Panc1 (cell line): ENCODE data around the gene OSBPL10.

Experiments used
- CTCF ChIP-seq: fragments of 450-650 bp; IDR thresholded peaks from 2 replicates; pipeline ENCODE4 v1.5.1; 2017; ENCODE audit warnings: mild to moderate bottlenecking
- POLR2AphosphoS5 ChIP-seq: IDR thresholded peaks from 2 replicates; pipeline ENCODE4 v1.6.1; 2012; ENCODE audit warnings: mild to moderate bottlenecking, low read depth, low read length, moderate library complexity
- TF ChIP-seq, protein P1 (sequence below), 2 experiments: IDR thresholded peaks; 2 replicates each; pipeline ENCODE4 v1.6.1; 2011 to 2012; ENCODE audit warnings: low read depth in 2 of 2, control low read depth in 1 of 2, low read length in 1 of 2, mild to moderate bottlenecking in 1 of 2, moderate library complexity in 1 of 2; ENCODE audit not compliant: insufficient read depth in 1 of 2

- no peak for TF ChIP-seq CTCF
- TF ChIP-seq, protein P1, sequence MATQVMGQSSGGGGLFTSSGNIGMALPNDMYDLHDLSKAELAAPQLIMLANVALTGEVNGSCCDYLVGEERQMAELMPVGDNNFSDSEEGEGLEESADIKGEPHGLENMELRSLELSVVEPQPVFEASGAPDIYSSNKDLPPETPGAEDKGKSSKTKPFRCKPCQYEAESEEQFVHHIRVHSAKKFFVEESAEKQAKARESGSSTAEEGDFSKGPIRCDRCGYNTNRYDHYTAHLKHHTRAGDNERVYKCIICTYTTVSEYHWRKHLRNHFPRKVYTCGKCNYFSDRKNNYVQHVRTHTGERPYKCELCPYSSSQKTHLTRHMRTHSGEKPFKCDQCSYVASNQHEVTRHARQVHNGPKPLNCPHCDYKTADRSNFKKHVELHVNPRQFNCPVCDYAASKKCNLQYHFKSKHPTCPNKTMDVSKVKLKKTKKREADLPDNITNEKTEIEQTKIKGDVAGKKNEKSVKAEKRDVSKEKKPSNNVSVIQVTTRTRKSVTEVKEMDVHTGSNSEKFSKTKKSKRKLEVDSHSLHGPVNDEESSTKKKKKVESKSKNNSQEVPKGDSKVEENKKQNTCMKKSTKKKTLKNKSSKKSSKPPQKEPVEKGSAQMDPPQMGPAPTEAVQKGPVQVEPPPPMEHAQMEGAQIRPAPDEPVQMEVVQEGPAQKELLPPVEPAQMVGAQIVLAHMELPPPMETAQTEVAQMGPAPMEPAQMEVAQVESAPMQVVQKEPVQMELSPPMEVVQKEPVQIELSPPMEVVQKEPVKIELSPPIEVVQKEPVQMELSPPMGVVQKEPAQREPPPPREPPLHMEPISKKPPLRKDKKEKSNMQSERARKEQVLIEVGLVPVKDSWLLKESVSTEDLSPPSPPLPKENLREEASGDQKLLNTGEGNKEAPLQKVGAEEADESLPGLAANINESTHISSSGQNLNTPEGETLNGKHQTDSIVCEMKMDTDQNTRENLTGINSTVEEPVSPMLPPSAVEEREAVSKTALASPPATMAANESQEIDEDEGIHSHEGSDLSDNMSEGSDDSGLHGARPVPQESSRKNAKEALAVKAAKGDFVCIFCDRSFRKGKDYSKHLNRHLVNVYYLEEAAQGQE (IDR thresholded peaks at IDR 0.05; ENCODE audit: insufficient read depth in 1 of 2, low read depth in 2 of 2, low read length in 1 of 2): no peak
- TF ChIP-seq POLR2AphosphoS5: no peak
Observed at GRCh38 chr3:31937225-31937624, 43.8 kb downstream of the OSBPL10 start.
